ENCODE measurements around the gene PTPRN2.
A peak's percentile ranks its signal among the peaks of the same experiment; 100 is the strongest.
"Not testable (repeated sequence)": the region's sequence is repeated elsewhere in the genome, so short reads cannot be mapped to it uniquely, and the experiment has no call there.

The PTPRN2 gene

GRCh38 chr7:158055726-158056510 is 531.7 kb downstream of the PTPRN2 start:
- no peak for DNase-seq (ENCODE audit: low spot score)

- DNase-seq (ENCODE audit: low spot score): no peak
Measured at GRCh38 chr7:158054611-158055010, 533.0 kb downstream of the PTPRN2 start.

- no peak for DNase-seq (ENCODE audit: low spot score)
Measured at GRCh38 chr7:158054081-158054480, 533.5 kb downstream of the PTPRN2 start.

- DNase-seq (ENCODE audit: low spot score): no peak
Measured at GRCh38 chr7:158053183-158053915, 534.3 kb downstream of the PTPRN2 start.

- DNase-seq (ENCODE audit: low spot score): no peak
Measured at GRCh38 chr7:158052381-158053060, 535.1 kb downstream of the PTPRN2 start.

- DNase-seq (ENCODE audit: low spot score): no peak
Measured at GRCh38 chr7:158051776-158052175, 535.8 kb downstream of the PTPRN2 start.

- DNase-seq (ENCODE audit: low spot score): no peak
Measured at GRCh38 chr7:158050978-158051651, 536.5 kb downstream of the PTPRN2 start.

GRCh38 chr7:158050441-158050977 is 537.1 kb downstream of the PTPRN2 start:
- DNase-seq (ENCODE audit: low spot score): no peak

GRCh38 chr7:158049271-158049670 is 538.4 kb downstream of the PTPRN2 start:
- no peak for DNase-seq (ENCODE audit: low spot score)

- no peak for DNase-seq (ENCODE audit: low spot score)
Measured at GRCh38 chr7:158048569-158048968, 539.1 kb downstream of the PTPRN2 start.

GRCh38 chr7:158047391-158048059 is 540.1 kb downstream of the PTPRN2 start:
- no peak for DNase-seq (ENCODE audit: low spot score)

- DNase-seq (ENCODE audit: low spot score): not testable (repeated sequence)
Measured at GRCh38 chr7:158046246-158046645, 541.4 kb downstream of the PTPRN2 start.

- DNase-seq (ENCODE audit: low spot score): peak; percentile 76
Measured at GRCh38 chr7:158044482-158044823, 543.2 kb downstream of the PTPRN2 start.

GRCh38 chr7:158043551-158044481 is 543.8 kb downstream of the PTPRN2 start:
- DNase-seq (ENCODE audit: low spot score): no peak

- no peak for DNase-seq (ENCODE audit: low spot score)
Measured at GRCh38 chr7:158042156-158042880, 545.3 kb downstream of the PTPRN2 start.

- DNase-seq (ENCODE audit: low spot score): no peak
Measured at GRCh38 chr7:158040199-158040598, 547.4 kb downstream of the PTPRN2 start.

- no peak for DNase-seq (ENCODE audit: low spot score)
Measured at GRCh38 chr7:158039270-158039669, 548.4 kb downstream of the PTPRN2 start.

GRCh38 chr7:158037211-158037610 is 550.4 kb downstream of the PTPRN2 start:
- no peak for DNase-seq (ENCODE audit: low spot score)

- DNase-seq (ENCODE audit: low spot score): no peak
Measured at GRCh38 chr7:158035343-158035742, 552.3 kb downstream of the PTPRN2 start.
